ENCODE measurements around the gene SP2. TPM values are rescaled to one million over a fixed set of nuclear protein-coding genes. Genes with fewer than 3 reads are reported as not detected.

The SP2 gene
- total and polyA plus RNA-seq, 2 donors from 2014 or later, result 9.0 to 23.6 TPM

DNA sequence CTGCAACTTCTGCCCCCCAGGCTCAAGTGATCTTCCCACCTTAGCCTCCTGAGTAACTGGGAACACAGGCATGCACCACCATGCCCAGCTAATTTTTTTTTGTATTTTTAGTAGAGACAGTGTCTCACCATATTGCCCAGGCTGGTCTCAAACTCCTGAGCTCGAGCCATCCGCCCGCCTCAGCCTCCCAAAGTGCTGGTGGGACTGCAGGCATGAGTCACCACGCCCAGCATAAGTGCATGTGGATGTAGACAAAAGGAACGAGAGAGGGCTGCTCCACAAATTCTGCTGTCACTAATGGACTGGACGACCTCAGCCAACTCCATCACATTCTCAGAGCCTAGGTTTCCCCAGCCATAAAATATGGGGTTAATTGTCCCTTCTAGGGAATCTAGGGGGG is 7.7 kb upstream of the SP2 start:
- Histone ChIP-seq H3K9me3 (ENCODE audit: control insufficient read depth in 2 of 3, insufficient read depth in 1 of 3, low read length in 3 of 3) (no peaks in the 10 kb centered on the region), H3K27me3 (ENCODE audit: control insufficient read depth, insufficient read depth, low read length) (no peaks in the 10 kb centered on the region), H3K27ac (ENCODE audit: low read depth in 2 of 2, low read length in 2 of 2) (no peak overlapping the region), H3K4me3 (ENCODE audit: low read length in 3 of 3) (no peak overlapping the region), H3K36me3 (ENCODE audit: control insufficient read depth in 2 of 3, insufficient read depth in 3 of 3, low read length in 3 of 3) (no peaks in the 10 kb centered on the region), H3K4me1 (ENCODE audit: control insufficient read depth in 2 of 3, insufficient read depth in 2 of 3, low read depth in 1 of 3, low read length in 3 of 3) (peaks cover 0 to 8% (median 0%) of the 10 kb centered on the region in 3 donors), H3K9ac (ENCODE audit: low read length in 3 of 3) (no peak overlapping the region)
- FAIRE-seq (no peak), DNase-seq (no peak)
- intact Hi-C loops (cut with DNase I), result loop anchor here (5.0 kb wide), 1 partner anchor 41 kb away; no protein-coding TSS in a partner anchor
- TF ChIP-seq, protein P1, sequence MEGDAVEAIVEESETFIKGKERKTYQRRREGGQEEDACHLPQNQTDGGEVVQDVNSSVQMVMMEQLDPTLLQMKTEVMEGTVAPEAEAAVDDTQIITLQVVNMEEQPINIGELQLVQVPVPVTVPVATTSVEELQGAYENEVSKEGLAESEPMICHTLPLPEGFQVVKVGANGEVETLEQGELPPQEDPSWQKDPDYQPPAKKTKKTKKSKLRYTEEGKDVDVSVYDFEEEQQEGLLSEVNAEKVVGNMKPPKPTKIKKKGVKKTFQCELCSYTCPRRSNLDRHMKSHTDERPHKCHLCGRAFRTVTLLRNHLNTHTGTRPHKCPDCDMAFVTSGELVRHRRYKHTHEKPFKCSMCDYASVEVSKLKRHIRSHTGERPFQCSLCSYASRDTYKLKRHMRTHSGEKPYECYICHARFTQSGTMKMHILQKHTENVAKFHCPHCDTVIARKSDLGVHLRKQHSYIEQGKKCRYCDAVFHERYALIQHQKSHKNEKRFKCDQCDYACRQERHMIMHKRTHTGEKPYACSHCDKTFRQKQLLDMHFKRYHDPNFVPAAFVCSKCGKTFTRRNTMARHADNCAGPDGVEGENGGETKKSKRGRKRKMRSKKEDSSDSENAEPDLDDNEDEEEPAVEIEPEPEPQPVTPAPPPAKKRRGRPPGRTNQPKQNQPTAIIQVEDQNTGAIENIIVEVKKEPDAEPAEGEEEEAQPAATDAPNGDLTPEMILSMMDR (IDR thresholded peaks at IDR 0.05; ENCODE audit: borderline replicate concordance, extremely low read depth, insufficient read depth), result no peak

DNA sequence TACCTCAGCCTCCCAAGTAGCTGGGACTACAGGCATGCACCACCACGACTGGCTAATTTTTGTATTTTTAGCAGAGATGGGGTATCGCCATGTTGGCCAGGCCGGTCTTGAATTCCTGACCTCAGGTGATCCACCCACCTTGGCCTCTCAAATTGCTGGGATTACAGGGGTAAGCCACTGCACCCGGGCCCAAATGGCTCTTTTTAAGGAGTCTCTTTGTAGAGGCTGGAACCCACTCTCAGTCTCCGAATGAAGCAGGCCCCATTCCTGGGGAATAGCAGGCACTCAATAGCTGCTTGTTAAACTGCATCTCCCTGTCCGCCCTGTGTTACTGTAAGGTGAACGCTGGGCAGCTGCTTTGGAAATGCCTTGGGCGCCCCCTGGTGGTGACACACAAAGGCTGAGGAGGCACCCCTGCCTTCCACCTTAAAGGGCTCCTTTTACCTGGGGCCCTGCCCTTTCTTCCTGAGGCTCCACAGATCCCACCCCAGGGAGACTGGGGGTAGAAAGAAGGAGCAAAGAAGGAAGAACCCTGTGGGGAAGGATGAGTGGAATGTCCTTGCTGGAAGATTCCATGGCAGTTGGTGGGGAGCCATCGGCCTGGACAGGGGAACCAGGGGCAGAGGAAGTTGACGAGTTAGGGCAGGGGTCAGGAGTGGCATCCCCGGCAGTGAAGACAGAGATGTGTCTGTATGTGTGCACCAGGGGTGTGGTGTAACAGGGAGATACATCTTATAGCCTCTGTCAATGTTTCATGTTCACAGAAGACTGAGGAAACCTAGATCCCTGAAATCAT is 6.1 kb upstream of the SP2 start:
- Histone ChIP-seq H3K4me1 (ENCODE audit: control insufficient read depth in 2 of 3, insufficient read depth in 2 of 3, low read depth in 1 of 3, low read length in 3 of 3) (peaks cover 0 to 12% (median 7%) of the 10 kb centered on the region in 3 donors), H3K36me3 (ENCODE audit: control insufficient read depth in 2 of 3, insufficient read depth in 3 of 3, low read length in 3 of 3) (no peaks in the 10 kb centered on the region), H3K4me3 (ENCODE audit: low read length in 3 of 3) (no peak overlapping the region), H3K9ac (ENCODE audit: low read length in 3 of 3) (no peak overlapping the region), H3K27me3 (ENCODE audit: control insufficient read depth, insufficient read depth, low read length) (no peaks in the 10 kb centered on the region), H3K9me3 (ENCODE audit: control insufficient read depth in 2 of 3, insufficient read depth in 1 of 3, low read length in 3 of 3) (no peaks in the 10 kb centered on the region), H3K27ac (ENCODE audit: low read depth in 2 of 2, low read length in 2 of 2) (no peak overlapping the region)
- intact Hi-C loops (cut with DNase I), result loop anchor here (5.0 kb wide), 1 partner anchor 43 kb away; no protein-coding TSS in a partner anchor
- DNase-seq, result peak; percentile 86 to 94 (median 91)
- no peak for FAIRE-seq
- TF ChIP-seq, protein P1 (IDR thresholded peaks at IDR 0.05; ENCODE audit: borderline replicate concordance, extremely low read depth, insufficient read depth), result peak; percentile 90

DNA sequence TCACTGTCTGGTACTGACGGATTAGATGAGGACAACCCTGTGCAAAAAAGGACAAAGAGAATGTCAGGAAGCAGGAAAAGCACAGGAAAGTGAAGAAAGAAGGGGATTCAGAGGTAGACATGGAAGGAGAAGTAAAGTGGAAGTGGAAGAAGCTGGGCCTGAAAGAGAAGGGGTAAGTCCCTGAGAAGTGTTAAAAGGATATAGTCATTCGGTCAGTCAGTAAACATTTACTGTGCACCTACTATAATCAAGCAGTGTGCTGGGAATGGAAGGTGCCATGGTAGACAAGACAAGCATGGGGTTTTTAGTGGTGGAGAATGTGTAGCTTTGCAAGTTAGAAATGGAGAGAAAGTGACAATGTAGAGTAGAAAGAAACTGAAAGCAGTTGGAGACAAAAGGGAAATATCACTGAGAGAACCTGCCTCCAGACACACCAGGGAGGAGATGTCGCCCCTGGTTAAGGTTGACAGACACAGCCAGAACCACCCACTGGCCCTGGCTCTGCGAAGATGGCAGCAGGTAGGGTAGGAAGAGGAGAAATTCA is 4.4 kb upstream of the SP2 start:
- no peak overlapping the region for H3K27ac ChIP-seq (ENCODE audit: low read depth in 2 of 2, low read length in 2 of 2)
- no peak for DNase-seq
- FAIRE-seq, result no peak
- no peaks in the 10 kb centered on the region for H3K36me3 ChIP-seq (ENCODE audit: control insufficient read depth in 2 of 3, insufficient read depth in 3 of 3, low read length in 3 of 3)
- TF ChIP-seq, protein P1 (IDR thresholded peaks at IDR 0.05; ENCODE audit: borderline replicate concordance, extremely low read depth, insufficient read depth), result no peak
- H3K27me3 ChIP-seq (ENCODE audit: control insufficient read depth, insufficient read depth, low read length), result no peaks in the 10 kb centered on the region
- intact Hi-C loops (cut with DNase I), result no loop called here
- H3K4me1 ChIP-seq (ENCODE audit: control insufficient read depth in 2 of 3, insufficient read depth in 2 of 3, low read depth in 1 of 3, low read length in 3 of 3), result peaks cover 0 to 7% (median 7%) of the 10 kb centered on the region in 3 donors
- no peaks in the 10 kb centered on the region for H3K9me3 ChIP-seq (ENCODE audit: control insufficient read depth in 2 of 3, insufficient read depth in 1 of 3, low read length in 3 of 3)
- H3K4me3 ChIP-seq (ENCODE audit: low read length in 3 of 3), result no peak overlapping the region
- no peak overlapping the region for H3K9ac ChIP-seq (ENCODE audit: low read length in 3 of 3)

All from kidney (tissue), 14 donors.